PC-9 (cell line): ENCODE data around the gene MICA.
"Not testable (repeated sequence)": the region's sequence is repeated elsewhere in the genome, so short reads cannot be mapped to it uniquely, and the experiment has no call there.

Source experiments
- CTCF ChIP-seq: fragments of 200-600 bp; sonication (generic); conservative IDR thresholded peaks from 2 replicates; pipeline ENCODE4 v1.6.1; 2017; ENCODE audit warnings: mixed run types, antibody characterized with exemption, mild to moderate bottlenecking, moderate library complexity
- EZH2 ChIP-seq: fragments of 200-600 bp; sonication (generic); IDR thresholded peaks from 2 replicates; pipeline ENCODE4 v1.8.0; 2017; ENCODE audit warnings: antibody characterized with exemption, low read depth

GRCh38 chr6:31404061-31404364 lies 618 bp downstream of the MICA start:
- TF ChIP-seq EZH2, CTCF: not testable (repeated sequence)
